HL-60 (cell line): ENCODE data around the gene ZBTB7B.

Experiments
- DNase-seq, 2 experiments: peaks; one replicate each; pipeline ENCODE4 v3.0.0-alpha.2; 2010 to 2020; ENCODE audit warnings: low read depth in 1 of 2, low spot score in 1 of 2
- H3K27ac ChIP-seq: fragments of 250-450 bp; sonication (Bioruptor Pico); replicated peaks from 2 replicates; pipeline ENCODE4 v1.5.1; 2020; ENCODE audit warnings: mild to moderate bottlenecking, moderate library complexity
- H3K27me3 ChIP-seq: fragments of 250-450 bp; sonication (Bioruptor Pico); 2 replicates; pipeline ENCODE4 v1.5.1; 2021; ENCODE audit warnings: mild to moderate bottlenecking, moderate library complexity; ENCODE audit not compliant: insufficient read depth, poor library complexity, severe bottlenecking
- H3K4me3 ChIP-seq: replicated peaks from 2 replicates; pipeline ENCODE4 v1.5.1; 2011; ENCODE audit warnings: mild to moderate bottlenecking, control low read depth, low read length; ENCODE audit not compliant: insufficient read depth
- CTCF ChIP-seq: IDR thresholded peaks from one replicate; pipeline ENCODE4 v1.5.1; 2011; ENCODE audit warnings: low read length, control low read depth, inconsistent platforms; ENCODE audit not compliant: insufficient read depth
- GABPA ChIP-seq: IDR thresholded peaks from 2 replicates; pipeline ENCODE4 v1.6.1; 2012; ENCODE audit warnings: low read depth
- POLR2AphosphoS5 ChIP-seq: IDR thresholded peaks from 2 replicates; pipeline ENCODE4 v1.6.1; 2012; ENCODE audit warnings: low read depth
- REST ChIP-seq: IDR thresholded peaks from 2 replicates; pipeline ENCODE4 v1.6.1; 2012; ENCODE audit warnings: low read depth; ENCODE audit not compliant: insufficient replicate concordance
- SPI1 ChIP-seq: IDR thresholded peaks from 2 replicates; pipeline ENCODE4 v1.6.1; 2012; ENCODE audit warnings: low read depth, mild to moderate bottlenecking, borderline replicate concordance

ZBTB7B gene

GRCh38 chr1:154960446-154961136 lies 42.0 kb upstream of the ZBTB7B start:
- Histone ChIP-seq H3K4me3 (peak overlapping the region; percentile 79), H3K27ac (peak overlapping the region; percentile 97), H3K27me3 (no peaks in the 10 kb centered on the region)
- DNase-seq: no peak
- TF ChIP-seq CTCF (no peak), POLR2AphosphoS5 (no peak), REST (no peak), SPI1 (no peak), GABPA (no peak)

- Histone ChIP-seq H3K27me3 (no peaks in the 10 kb centered on the region), H3K27ac (peak within 1 kb of the TSS; percentile 97), H3K4me3 (peak within 1 kb of the TSS; percentile 79)
- TF ChIP-seq REST: no peak
- TF ChIP-seq POLR2AphosphoS5: peak; percentile 76
- TF ChIP-seq SPI1: no peak
- TF ChIP-seq GABPA: peak; percentile 88
- peak; percentile 9 for TF ChIP-seq CTCF
- peak; percentile 81 to 90 for DNase-seq
Observed at GRCh38 chr1:154961207-154962155, 41.1 kb upstream of the ZBTB7B start, which contains the start of gene PYGO2. PYGO2 (minus strand) TSS chr1:154961782; CDS start chr1:154961576, 206 bp downstream.

- no peak for TF ChIP-seq GABPA
- TF ChIP-seq SPI1: no peak; the same call in 1 of the 2 replicates
- TF ChIP-seq POLR2AphosphoS5: no peak
- no peak for TF ChIP-seq REST
- no peak for TF ChIP-seq CTCF
- peak in 1 of 2 experiments; percentile 56 for DNase-seq
- Histone ChIP-seq H3K27me3 (no peaks in the 10 kb centered on the region), H3K27ac (peak overlapping the region; percentile 97), H3K4me3 (peak overlapping the region; percentile 79)
Observed at GRCh38 chr1:154962156-154962749, 40.3 kb upstream of the ZBTB7B start.
